ENCODE data around the gene NHLRC1.

DNA sequence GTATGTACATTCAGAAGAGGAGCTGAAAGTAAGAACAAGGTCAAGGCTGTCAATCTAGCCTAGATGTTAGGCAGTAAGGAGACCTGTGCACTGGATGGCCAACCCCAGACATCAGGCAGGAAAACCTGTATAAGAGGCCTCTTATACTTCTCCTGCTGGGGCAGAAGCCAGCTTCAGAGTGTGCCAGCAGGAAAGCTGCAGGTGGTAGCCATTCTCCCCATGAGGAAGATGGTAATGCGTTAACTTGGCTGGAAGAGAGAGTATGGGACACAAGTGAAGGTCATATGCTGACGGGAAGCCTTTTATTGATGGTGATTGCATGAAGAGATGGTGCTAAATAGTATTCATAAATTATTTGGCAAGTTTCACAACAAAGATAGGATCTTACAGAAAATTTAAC is 20.6 kb downstream of the NHLRC1 start:
- TF ChIP-seq CTCF (IDR thresholded peaks at IDR 0.05) (no peak), POLR2A (IDR thresholded peaks at IDR 0.05) (no peak)
